NCI-H2107 treated with DMSO at 0.1 percent for 48 hours (cell line): ENCODE results near the gene MTMR2.

Source experiments
- DNase-seq: peaks from one replicate; lab custom pipeline; 2025; ENCODE audit not compliant: unreplicated experiment; lab: John Stamatoyannopoulos, UW

The MTMR2 gene

DNA sequence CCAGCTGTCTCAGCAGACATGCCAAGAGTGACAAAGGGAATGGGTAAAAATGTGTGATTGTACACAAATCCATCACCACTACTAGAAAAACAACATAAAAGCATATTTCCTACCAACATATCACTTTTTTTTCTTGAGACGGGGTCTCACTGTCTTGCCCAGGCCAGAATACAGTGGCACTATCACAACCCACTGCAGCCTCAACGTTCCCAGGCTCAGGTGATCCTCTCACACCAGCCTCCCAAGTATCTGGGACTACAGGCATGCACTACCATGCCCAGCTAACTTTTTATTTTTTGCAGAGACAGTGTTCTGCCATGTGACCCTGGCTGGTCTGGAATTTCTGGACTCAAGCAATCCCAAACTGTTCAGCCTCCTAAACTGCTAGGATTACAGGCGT, 5.2 kb downstream of the MTMR2 start:
- no peak for DNase-seq

DNA sequence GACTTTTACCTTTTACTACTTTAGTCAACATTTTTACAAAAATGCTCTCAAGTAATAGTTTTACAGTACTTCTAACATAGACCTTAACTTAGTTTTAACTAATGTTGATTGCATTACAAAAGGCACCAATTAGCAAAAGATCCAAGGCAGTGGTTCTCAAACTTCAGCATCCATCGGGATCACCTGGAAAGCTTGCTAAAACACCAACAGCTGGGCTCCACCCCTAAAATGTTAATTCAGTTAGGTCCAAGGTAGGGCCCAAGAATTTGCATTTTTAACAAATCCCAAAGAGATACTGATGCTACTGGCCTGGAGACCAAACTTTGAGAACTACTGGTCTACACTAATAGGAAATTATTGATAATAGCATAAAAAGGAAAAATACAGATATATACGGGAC, 5.9 kb downstream of the MTMR2 start:
- no peak for DNase-seq

DNA sequence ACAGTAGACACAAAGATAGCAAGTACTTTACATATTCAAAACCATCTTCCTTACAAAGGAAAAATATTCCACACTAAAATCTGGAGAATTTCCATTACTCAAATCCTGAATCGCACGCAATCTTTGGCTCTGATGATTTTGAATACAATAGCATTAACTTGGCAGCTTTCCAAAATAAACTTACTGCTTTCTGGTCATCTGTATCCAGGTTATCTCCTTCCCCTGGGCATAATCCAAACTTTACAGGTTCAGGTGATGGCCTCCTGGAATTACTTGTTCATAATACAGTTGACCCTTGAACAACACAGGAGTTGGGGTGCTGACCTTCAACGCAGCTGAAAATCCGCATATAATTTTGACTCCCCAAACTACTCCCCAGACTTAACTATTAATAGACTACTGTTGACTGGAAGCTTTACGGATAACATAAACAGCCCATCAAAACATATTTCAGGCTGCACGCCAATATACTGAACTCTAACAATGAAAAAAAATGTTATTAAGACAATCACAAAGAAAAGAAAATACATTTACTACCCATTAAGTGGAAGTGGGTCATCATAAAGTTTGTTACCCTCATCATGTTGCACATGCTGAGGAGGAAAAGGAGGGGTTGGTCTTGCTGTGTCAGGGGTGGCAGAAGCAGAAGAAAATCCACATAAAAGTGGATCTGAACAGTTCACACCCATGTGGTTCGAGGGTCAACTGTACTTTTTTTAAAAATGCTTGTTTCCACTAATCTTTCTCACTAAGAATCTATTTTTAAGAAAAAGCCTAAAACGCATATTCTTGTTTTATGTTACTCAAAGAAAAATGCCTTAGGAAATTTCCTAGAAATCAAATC, 6.5 kb downstream of the MTMR2 start:
- no peak for DNase-seq

DNA sequence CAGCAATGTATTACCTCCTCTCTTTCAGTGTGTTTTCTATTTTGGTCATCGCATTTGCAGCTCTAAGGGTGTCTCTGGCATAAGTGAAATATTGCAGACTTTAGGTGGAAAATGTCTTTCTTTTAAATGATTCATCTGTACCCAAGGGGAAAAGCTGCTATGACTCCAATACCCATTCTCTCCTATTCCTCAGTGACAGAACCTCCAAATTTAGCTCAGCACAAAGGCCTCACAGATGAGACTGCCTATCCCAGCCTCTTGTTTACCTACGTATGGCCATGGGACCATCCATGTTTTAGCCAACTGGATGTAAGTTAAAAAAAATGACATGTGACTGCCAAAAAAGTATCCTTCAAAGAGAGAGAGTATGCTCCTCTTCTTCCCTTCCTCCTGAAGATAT, 7.9 kb downstream of the MTMR2 start:
- DNase-seq, result no peak

DNA sequence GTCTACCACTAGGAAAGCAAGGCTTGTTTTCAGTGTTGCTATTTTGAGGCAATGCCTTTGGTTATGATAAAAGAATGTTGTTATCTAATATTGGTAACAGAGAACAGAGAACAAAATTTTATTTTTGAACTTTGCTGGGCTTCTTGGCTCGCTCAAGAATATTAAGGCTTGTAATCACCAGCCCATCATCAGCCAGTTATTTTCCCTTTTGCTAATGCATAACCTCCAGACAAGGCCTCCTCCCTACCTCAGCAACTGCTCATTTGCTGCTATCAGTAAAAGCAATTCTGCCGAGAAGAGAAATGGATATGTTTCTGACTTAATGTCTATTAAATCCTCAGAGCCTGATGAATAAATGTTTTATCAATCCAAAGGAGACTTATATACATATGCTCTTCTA, 8.9 kb downstream of the MTMR2 start:
- no peak for DNase-seq

DNA sequence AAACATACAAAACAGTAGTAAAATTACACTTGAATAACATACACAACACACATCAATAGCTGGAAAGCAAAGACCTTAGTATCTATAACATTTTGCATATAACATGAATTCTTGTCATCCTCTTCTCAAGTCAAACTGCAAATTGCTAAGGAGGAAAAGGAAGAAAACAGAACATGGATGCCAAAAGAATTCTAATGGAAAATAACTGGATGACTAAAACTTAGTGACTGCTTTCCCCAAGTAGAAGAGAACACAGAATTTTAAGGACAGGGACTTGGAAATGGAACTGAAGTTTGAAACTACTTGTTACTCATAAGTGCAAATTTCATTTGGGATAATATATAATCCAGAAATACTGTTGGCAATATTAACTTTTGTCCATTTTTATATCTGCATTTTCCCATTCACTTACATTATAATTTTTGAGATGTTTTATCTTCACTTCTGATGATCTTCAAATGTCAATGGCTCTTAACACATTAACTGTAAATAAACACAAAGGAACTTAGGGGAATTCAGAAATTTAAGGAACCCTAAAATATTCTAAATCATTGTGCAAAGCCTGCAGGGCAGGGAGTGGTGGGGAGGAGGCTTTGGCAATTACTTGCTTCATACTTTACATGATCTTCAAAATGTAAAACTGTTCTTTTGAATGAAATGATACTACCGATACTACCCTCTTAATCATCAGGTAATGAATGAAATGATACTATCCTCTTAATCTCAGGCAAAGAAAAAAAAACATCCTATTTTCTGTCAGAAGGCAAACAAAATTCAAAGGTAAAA, 9.9 kb downstream of the MTMR2 start:
- DNase-seq, result no peak

DNA sequence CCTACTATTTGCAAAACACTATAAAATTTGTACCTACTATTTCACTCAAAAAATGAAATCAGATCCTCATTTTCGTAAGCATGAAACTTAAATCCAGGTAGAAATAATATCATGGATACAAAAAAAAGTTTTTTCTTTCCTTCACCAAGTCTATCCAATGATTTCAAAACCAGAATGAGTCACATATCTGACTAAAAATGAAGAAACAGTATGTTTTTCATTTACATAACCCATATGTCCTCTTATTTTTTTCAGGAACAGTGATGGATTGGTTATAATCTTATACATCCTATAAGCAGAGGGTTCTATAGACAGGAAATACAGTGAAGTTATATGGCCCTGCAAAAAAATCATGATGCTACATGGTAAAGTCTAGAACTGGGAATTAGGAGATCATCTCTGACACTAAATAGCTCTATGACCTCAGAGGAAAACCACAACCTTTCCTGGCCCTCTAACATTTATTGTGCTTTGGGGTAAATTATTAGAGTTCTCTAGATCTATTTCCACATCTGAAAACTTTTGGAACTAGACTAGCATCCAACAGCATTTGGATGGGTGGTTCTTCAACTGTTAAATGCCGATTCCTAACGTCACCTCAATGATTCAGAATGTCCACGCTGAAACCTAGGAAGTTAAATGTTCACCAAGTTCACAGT, 10.9 kb downstream of the MTMR2 start:
- no peak for DNase-seq

DNA sequence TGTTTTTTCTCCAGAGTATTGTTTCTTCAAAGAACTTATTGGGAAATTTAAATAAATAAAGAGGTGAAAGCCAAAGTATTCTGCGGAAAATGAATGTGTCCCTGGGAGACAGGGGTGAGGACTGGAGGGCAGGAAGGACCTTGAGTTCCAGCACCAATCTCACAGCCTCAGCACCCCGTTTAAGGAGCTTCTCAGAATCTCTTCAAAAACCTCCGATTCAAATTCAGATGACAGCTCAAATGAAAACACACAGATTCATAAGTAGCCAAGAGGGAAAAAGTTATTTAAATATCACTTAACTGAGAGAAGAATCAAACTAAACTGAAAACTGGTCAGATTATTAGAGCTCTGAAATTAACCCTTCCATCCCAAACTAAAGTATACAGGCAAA, 12.5 kb downstream of the MTMR2 start:
- no peak for DNase-seq

DNA sequence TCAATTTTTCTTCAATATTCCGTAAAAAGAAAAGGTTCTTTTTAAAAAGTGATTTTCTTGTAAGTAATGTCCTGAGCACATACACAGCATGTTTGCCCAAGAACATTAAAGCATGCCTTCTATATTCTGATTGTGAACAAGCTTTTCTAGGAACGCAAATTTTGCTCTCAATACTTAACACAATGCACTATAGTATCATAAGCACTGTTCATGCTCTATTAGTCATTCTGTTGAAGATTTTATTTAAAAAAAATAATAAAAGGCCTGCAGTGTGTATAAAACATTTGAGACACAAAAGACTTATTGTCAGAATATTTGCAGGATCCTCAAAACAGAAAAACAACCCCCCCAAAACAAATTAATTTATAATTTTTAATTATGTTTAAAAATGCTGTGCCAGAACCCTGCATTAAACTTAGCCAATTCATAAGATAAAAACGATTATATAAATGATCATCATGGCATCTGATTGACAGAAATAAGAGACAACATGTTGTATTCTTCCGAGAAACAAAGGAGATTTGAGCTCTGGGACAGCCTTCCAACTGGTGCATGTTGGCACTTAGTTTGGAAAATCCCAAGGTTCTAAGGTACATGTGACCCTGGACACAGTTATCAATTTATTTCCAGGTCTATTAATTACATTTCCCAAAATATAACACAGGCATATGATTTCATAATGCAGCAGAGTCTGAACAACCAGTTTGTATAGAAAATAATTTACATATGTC, 13.1 kb downstream of the MTMR2 start:
- no peak for DNase-seq

DNA sequence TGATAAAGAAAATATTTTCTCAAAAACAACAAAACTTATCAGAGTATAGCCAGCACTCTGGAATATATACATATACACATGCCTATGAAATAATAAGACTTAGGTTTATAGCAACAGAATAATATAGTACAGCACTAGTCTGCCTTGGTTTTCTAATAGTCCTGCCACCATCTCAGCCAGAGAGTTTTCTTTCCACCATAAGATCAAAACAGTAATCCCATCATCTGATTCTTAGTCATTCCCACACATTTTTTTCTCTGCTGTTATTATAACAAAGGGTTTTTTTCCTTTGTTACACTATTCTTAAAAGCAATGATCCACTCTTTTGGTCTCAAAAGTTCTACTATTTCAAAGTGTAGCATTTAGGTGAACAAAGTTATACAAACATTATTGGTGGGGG, 15.1 kb downstream of the MTMR2 start:
- no peak for DNase-seq

DNA sequence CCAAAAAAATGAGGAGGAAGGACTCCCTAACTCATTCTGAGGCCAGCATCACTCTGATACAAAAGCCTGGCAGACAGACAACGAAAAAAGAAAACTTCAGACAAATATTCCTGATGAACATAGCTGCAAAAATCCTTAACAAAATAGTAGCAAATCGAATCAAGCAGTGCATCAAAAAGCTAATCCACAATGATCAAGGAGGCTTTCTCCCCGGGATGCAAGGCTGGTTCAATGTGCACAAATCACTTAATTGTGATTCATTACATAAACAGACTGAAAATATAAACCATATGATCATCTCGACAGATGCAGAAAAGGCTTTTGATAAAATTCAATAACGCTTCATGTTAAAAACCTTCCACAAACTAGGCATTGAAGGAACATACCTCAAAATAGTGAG, 16.4 kb downstream of the MTMR2 start:
- DNase-seq, result no peak

DNA sequence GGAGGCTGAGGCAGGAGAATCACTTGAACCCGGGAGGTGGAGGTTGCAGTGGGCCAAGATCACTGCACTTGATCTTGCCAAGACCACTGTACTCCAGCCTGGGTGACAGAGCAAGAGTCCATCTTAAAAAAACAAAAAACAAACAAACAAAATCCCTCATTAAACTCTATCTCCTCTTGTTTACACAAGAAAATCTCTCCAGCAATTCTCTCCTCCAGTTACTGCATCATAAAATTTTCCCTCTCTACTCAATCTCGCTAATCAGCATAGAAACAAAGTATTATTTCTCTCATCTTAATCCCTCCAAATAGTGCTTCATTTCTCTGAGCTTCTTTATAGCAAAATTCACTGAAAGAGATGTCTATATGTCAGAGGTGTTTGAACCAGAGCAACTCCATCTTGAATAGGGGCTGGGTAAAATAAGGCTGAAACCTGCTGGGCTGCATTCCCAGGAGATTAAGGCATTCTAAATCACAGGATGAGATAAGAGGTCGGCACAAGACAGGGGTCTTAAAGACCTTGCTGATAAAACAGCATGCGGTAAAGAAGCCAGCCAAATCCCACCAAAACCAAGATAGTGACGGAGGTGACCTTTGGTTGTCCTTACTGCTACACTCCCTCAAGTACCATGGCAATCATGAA, 19.8 kb downstream of the MTMR2 start:
- no peak for DNase-seq

DNA sequence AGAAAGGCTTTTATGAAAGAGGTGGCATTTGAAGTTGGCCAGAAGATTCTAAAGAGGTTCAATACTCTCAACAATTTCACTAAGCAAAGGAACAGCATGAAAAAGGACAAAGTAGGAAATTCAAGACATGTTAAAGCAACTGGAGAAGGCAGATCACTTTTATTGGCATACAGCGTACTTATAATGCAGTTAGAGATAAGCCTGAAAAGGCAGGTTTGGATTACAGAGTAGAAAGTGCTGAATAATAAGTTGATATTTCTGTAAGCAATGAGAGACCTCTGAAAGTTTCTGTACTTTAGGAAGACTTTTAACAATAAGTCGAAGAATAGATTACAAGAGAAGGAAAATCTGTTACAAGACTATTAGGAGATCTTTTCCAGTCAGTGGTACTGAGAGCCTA, 25.1 kb downstream of the MTMR2 start:
- DNase-seq, result no peak

DNA sequence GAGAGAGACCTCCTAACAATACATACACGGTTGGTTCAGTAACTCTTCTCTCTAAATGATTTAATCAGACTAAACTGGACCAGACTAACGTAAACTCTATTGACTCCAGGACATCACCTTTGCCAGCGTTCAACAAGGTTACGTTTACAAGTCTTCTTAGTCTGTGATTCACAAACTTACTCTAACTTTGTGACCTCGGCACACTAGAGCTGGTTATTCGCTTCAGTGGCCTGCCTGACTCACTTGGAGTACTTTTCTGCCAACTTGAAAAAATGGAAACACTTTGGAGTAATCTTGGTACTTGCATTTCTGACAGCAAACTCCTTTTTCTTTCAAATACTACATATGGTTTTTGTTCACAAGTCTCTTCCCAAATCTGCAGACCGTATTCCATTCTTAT, 26.2 kb downstream of the MTMR2 start:
- no peak for DNase-seq

DNA sequence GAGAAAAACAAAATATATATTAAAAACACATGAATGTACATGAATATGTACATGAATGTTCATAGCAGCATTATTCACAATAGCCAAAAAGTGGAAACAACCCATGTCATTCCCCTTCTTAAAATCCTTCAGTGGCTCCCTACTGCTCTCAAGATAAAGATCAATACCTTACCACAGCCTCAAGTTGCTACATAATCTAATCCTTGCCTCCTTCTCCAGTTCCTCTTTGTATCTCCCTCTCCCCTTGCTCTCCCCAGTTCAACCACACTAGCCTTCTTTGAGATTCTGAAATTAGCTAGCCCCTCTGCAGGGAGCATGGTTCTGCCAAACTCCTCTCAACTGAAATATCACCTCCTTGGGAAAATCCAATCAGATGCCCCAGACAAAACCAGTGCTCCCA, 28.1 kb downstream of the MTMR2 start:
- DNase-seq, result no peak

DNA sequence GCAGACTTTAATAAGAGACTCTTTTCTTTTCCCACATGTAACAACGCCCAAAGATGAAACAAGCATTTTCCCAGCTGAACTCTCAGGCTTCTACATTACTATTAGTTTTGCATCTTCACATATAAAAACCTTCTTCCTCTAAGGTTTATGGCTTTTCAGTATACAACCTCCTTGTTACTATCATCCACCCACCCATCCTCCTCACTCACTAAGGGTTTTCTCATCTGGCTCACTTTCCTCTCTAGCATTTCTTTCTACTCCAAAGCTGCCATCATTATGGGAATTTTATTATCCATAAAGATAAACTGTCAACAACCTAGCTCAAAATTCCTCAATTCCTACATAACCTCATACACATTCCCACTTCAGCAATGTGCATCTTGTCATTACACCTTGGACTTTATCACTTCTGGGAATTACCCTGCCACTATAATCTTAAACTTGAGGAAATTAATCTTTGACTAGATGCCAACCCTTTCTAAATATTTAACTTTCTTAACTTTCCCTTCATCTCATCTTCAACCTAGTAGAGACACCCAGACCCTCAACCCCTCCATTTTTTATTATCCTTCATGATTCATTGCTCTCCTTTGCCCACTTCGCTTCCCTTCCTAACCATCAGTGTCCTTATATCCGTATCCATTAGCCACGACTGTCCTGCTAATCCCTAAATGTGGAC, 30.9 kb downstream of the MTMR2 start:
- DNase-seq, result no peak

DNA sequence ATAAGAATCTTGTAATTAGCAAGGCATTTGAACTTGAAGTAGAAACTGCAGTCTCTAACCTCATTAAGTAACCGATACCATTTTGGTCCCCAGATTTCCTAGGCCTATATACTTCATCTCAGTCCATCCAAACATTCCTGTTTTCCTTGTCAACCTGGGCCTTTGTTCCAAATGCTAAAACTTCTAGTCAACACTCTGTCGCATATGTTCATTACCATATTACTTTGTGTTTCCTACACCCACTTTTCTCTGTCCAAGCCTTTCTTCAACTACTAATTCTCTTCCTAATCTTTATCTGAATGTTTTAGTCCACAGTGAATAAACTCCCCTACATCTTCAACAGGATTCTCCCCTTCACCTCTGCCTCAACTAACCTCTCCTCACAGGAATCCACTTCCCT, 31.4 kb downstream of the MTMR2 start:
- DNase-seq, result no peak

DNA sequence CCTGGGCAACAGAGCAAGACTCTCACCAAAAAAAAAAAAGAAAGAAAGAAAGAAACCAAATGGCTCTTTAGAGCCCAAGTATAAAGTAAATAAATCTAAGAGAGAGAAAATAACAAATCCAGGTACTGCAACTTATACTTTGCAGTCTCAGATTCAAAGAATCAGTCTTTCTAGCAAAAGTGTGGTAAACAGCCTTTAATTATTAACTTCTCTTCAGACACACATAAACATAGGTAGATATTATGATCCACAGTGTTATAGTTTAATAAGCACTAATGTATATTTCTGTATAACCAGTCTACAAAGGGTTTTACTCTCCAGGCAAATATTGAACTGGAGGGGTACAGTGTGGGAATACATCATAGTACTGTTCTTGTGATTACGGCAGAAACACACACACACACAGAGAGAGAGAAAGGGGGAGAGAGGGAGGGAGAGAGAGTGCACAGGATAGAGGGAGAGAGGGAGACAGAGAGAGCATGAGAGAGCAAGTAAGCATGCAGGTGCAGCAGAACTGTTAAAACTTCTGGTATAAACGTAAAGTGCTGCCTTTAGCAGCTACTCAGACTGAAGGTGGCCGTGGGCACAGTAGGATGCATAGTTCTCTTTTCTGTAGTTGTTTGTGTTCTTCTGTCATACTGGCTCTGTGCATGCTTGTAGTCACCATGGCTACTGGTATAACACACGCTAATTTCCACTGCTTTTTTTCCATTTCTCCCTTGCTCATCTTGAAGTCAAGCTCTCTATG, 32.3 kb downstream of the MTMR2 start:
- DNase-seq, result no peak

DNA sequence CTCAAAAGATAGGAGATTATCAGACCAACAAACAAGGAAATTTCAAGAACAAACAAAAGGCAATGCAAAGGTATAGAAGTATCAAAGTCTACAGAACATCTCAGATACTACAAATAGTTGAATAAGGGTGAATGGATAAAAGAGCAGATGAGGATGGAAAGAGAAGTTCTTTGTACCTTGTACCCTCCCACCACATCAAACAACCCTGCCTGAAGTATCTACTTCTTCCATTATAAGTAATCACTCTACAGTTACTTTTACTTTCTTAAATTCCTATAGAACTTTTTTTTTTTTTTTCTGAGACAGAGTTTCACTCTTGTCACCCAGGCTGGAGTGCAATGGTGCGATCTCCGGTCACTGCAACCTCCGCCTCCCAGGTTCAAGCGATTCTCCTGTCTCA, 35.1 kb downstream of the MTMR2 start:
- no peak for DNase-seq

DNA sequence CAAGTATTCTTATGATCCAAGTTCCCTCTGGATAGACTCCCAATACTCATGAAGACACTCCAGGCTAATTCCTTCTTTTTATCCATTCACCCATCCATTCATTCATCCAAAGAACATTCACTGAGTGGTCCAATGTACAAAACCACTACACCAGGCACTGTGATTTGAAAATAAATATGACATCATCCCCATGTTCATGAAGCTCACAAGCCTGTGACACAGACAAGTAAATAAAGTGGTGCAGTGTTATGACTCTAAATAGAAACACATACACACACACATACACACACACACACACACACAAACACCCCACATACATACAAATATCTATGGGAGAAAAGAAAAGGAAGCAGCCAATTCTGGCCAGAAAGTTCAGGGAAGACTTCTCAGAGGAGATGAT, 35.5 kb downstream of the MTMR2 start:
- DNase-seq, result no peak
